RPMI7951 (cell line): ENCODE results near the gene HNRNPAB. TPM values are rescaled to one million over a fixed set of nuclear protein-coding genes. Genes with fewer than 3 reads are reported as not detected.
"Not testable (repeated sequence)": the region's sequence is repeated elsewhere in the genome, so short reads cannot be mapped to it uniquely, and the experiment has no call there.

Source experiments
- DNase-seq: peaks from one replicate; pipeline ENCODE4 v3.0.0-alpha.2; 2012; ENCODE audit warnings: low read depth
- total RNA-seq: library from RNA; depleted of rRNA; stranded (reverse); fragments of >200 nt; shearing (Covaris generic); gene quantifications from 2 replicates; pipeline ENCODE4 v1.2.3, GENCODE V29; 2014

Gene HNRNPAB
- total RNA-seq, 1 experiment from 2014 or later, result 56.8 TPM

- no peak for DNase-seq
Measured at GRCh38 chr5:178212241-178213002, 8.1 kb downstream of the HNRNPAB start.

- no peak for DNase-seq
Measured at GRCh38 chr5:178213003-178213461, 8.7 kb downstream of the HNRNPAB start.

- no peak for DNase-seq
Measured at GRCh38 chr5:178213748-178214151, 9.4 kb downstream of the HNRNPAB start.

- DNase-seq, result no peak
Measured at GRCh38 chr5:178214160-178214803, 9.9 kb downstream of the HNRNPAB start.

GRCh38 chr5:178215280-178216002 is 11.1 kb downstream of the HNRNPAB start:
- DNase-seq, result no peak

- no peak for DNase-seq
Measured at GRCh38 chr5:178216088-178216534, 11.8 kb downstream of the HNRNPAB start.

GRCh38 chr5:178216779-178217178 is 12.4 kb downstream of the HNRNPAB start:
- DNase-seq, result no peak

- DNase-seq, result no peak
Measured at GRCh38 chr5:178218237-178218776, 14.0 kb downstream of the HNRNPAB start.

GRCh38 chr5:178218827-178219226 is 14.5 kb downstream of the HNRNPAB start:
- no peak for DNase-seq

GRCh38 chr5:178221282-178221681 is 16.9 kb downstream of the HNRNPAB start:
- DNase-seq, result no peak

GRCh38 chr5:178221853-178222252 is 17.5 kb downstream of the HNRNPAB start:
- DNase-seq, result no peak

- DNase-seq, result no peak
Measured at GRCh38 chr5:178222292-178222691, 18.0 kb downstream of the HNRNPAB start.

- no peak for DNase-seq
Measured at GRCh38 chr5:178223196-178223773, 19.0 kb downstream of the HNRNPAB start.

GRCh38 chr5:178223828-178224335 is 19.5 kb downstream of the HNRNPAB start:
- DNase-seq, result no peak

GRCh38 chr5:178224403-178224802 is 20.1 kb downstream of the HNRNPAB start:
- DNase-seq, result no peak

- no peak for DNase-seq
Measured at GRCh38 chr5:178225174-178225573, 20.8 kb downstream of the HNRNPAB start.

GRCh38 chr5:178227138-178227659 is 22.9 kb downstream of the HNRNPAB start:
- DNase-seq, result peak; percentile 49

- no peak for DNase-seq
Measured at GRCh38 chr5:178227929-178228328, 23.6 kb downstream of the HNRNPAB start.

GRCh38 chr5:178228609-178229008 is 24.3 kb downstream of the HNRNPAB start:
- no peak for DNase-seq

- DNase-seq, result not testable (repeated sequence)
Measured at GRCh38 chr5:178229111-178229510, 24.8 kb downstream of the HNRNPAB start.

GRCh38 chr5:178229861-178230260 is 25.5 kb downstream of the HNRNPAB start:
- no peak for DNase-seq
